OCI-LY7 (cell line): ENCODE measurements around the gene SOX18.

Experiments used
- CTCF ChIP-seq: fragments of 200-600 bp; sonication (generic); conservative IDR thresholded peaks from 2 replicates; pipeline ENCODE4 v1.5.1; 2014; ENCODE audit warnings: mild to moderate bottlenecking, antibody characterized with exemption, low read length, moderate library complexity, mixed read lengths
- EZH2phosphoT487 ChIP-seq: fragments of 200-600 bp; sonication (generic); IDR thresholded peaks from 2 replicates; pipeline ENCODE4 v1.6.1; 2018; ENCODE audit warnings: low read depth, borderline replicate concordance, mild to moderate bottlenecking, mixed run types, antibody characterized with exemption, low read length, moderate library complexity, mixed read lengths

- no peak for TF ChIP-seq CTCF
- no peak for TF ChIP-seq EZH2phosphoT487
These were observed 16.5 kb upstream of the SOX18 start for GRCh38 chr20:64065974-64066343.
